ENCODE results near the gene FLG2.

DNA sequence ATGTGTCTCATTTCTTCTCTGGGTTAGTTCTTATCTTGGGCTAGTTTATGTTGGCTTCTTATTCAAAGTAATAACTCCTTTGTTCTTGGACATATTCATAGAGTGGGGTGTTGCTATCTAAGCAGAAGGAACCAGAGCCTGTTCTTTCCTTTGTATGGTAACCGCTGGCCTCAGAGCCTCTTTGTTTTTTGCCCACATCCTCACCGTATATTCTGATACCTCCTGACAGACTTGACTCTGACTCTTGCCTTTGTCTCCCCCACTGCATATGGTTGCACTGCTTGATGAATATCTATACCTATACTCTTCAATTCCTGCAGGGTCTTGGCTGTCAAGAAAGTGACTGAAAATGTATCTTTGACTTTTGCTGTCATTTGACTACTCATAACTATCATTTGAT, 10.2 kb downstream of the FLG2 start:
- TF ChIP-seq, protein P1, sequence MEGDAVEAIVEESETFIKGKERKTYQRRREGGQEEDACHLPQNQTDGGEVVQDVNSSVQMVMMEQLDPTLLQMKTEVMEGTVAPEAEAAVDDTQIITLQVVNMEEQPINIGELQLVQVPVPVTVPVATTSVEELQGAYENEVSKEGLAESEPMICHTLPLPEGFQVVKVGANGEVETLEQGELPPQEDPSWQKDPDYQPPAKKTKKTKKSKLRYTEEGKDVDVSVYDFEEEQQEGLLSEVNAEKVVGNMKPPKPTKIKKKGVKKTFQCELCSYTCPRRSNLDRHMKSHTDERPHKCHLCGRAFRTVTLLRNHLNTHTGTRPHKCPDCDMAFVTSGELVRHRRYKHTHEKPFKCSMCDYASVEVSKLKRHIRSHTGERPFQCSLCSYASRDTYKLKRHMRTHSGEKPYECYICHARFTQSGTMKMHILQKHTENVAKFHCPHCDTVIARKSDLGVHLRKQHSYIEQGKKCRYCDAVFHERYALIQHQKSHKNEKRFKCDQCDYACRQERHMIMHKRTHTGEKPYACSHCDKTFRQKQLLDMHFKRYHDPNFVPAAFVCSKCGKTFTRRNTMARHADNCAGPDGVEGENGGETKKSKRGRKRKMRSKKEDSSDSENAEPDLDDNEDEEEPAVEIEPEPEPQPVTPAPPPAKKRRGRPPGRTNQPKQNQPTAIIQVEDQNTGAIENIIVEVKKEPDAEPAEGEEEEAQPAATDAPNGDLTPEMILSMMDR (IDR thresholded peaks at IDR 0.05; ENCODE audit: poor library complexity) = no peak
- TF ChIP-seq EZH2 (IDR thresholded peaks at IDR 0.05; ENCODE audit: borderline replicate concordance) (no peak), EZH2phosphoT487 (IDR thresholded peaks at IDR 0.05; ENCODE audit: low read depth, severe bottlenecking, unreplicated experiment) (no peak)
